Skeletal muscle satellite cell (primary cell): Measurements from ENCODE around the gene LOXHD1.

ENCODE experiments used
- H3K27me3 ChIP-seq: 2 replicates; pipeline ENCODE4 v1.7.0; 2013; ENCODE audit warnings: low read length; ENCODE audit not compliant: control insufficient read depth, insufficient read depth
- H3K36me3 ChIP-seq: 2 replicates; pipeline ENCODE4 v1.7.0; 2013; ENCODE audit warnings: mild to moderate bottlenecking, control low read depth, low read length; ENCODE audit not compliant: insufficient read depth
- H3K4me1 ChIP-seq: 2 replicates; pipeline ENCODE4 v1.7.0; 2013; ENCODE audit warnings: low read length; ENCODE audit not compliant: control insufficient read depth, insufficient read depth
- H3K4me2 ChIP-seq: 2 replicates; pipeline ENCODE4 v1.7.0; 2013; ENCODE audit warnings: mild to moderate bottlenecking, low read length
- H3K4me3 ChIP-seq: 2 replicates; pipeline ENCODE4 v1.7.0; 2013; ENCODE audit warnings: low read length
- H3K9ac ChIP-seq: 2 replicates; pipeline ENCODE4 v1.7.0; 2013; ENCODE audit warnings: mild to moderate bottlenecking, low read depth, low read length, moderate library complexity
- H3K9me3 ChIP-seq: replicated peaks from 2 replicates; pipeline ENCODE4 v1.7.0; 2013; ENCODE audit warnings: mild to moderate bottlenecking, control low read depth, low read length

LOXHD1 gene

GRCh38 chr18:46622451-46622850, 34.6 kb downstream of the LOXHD1 start:
- no peaks in the 10 kb centered on the region for H3K4me1 ChIP-seq
- H3K9me3 ChIP-seq: no peaks in the 10 kb centered on the region
- H3K9ac ChIP-seq: no peak overlapping the region
- no peak overlapping the region for H3K4me2 ChIP-seq
- peaks cover 17% of the 10 kb centered on the region for H3K27me3 ChIP-seq
- H3K4me3 ChIP-seq: no peak overlapping the region
- no peaks in the 10 kb centered on the region for H3K36me3 ChIP-seq

GRCh38 chr18:46621871-46622270, 35.1 kb downstream of the LOXHD1 start:
- Histone ChIP-seq H3K4me1 (no peaks in the 10 kb centered on the region), H3K36me3 (no peaks in the 10 kb centered on the region), H3K4me3 (no peak overlapping the region), H3K27me3 (peaks cover 17% of the 10 kb centered on the region), H3K4me2 (no peak overlapping the region), H3K9me3 (no peaks in the 10 kb centered on the region), H3K9ac (no peak overlapping the region)

GRCh38 chr18:46621111-46621766, 35.8 kb downstream of the LOXHD1 start:
- Histone ChIP-seq H3K4me1 (no peaks in the 10 kb centered on the region), H3K4me2 (no peak overlapping the region), H3K27me3 (peaks cover 23% of the 10 kb centered on the region), H3K9me3 (no peaks in the 10 kb centered on the region), H3K36me3 (no peaks in the 10 kb centered on the region), H3K4me3 (no peak overlapping the region), H3K9ac (no peak overlapping the region)

- Histone ChIP-seq H3K9ac (no peak overlapping the region), H3K4me1 (no peaks in the 10 kb centered on the region), H3K9me3 (no peaks in the 10 kb centered on the region), H3K4me2 (no peak overlapping the region), H3K4me3 (no peak overlapping the region), H3K27me3 (peaks cover 19% of the 10 kb centered on the region), H3K36me3 (no peaks in the 10 kb centered on the region)
Observed at GRCh38 chr18:46619559-46619958, 37.5 kb downstream of the LOXHD1 start.

GRCh38 chr18:46615720-46616119, 41.3 kb downstream of the LOXHD1 start:
- H3K4me2 ChIP-seq: no peak overlapping the region
- no peaks in the 10 kb centered on the region for H3K9me3 ChIP-seq
- peaks cover 23% of the 10 kb centered on the region for H3K27me3 ChIP-seq
- no peak overlapping the region for H3K4me3 ChIP-seq
- H3K4me1 ChIP-seq: no peaks in the 10 kb centered on the region
- no peak overlapping the region for H3K9ac ChIP-seq
- no peaks in the 10 kb centered on the region for H3K36me3 ChIP-seq

GRCh38 chr18:46609048-46609447, 48.0 kb downstream of the LOXHD1 start:
- Histone ChIP-seq H3K4me1 (no peaks in the 10 kb centered on the region), H3K36me3 (no peaks in the 10 kb centered on the region), H3K4me2 (no peak overlapping the region), H3K9ac (no peak overlapping the region), H3K4me3 (no peak overlapping the region), H3K9me3 (no peaks in the 10 kb centered on the region), H3K27me3 (peaks cover 33% of the 10 kb centered on the region)

GRCh38 chr18:46607926-46608325, 49.1 kb downstream of the LOXHD1 start:
- no peak overlapping the region for H3K9ac ChIP-seq
- H3K36me3 ChIP-seq: no peaks in the 10 kb centered on the region
- no peaks in the 10 kb centered on the region for H3K4me1 ChIP-seq
- no peaks in the 10 kb centered on the region for H3K9me3 ChIP-seq
- no peak overlapping the region for H3K4me2 ChIP-seq
- peaks cover 33% of the 10 kb centered on the region for H3K27me3 ChIP-seq
- H3K4me3 ChIP-seq: no peak overlapping the region

- H3K27me3 ChIP-seq: peaks cover 6% of the 10 kb centered on the region
- H3K4me1 ChIP-seq: no peaks in the 10 kb centered on the region
- no peaks in the 10 kb centered on the region for H3K36me3 ChIP-seq
- H3K4me2 ChIP-seq: no peak overlapping the region
- H3K4me3 ChIP-seq: no peak overlapping the region
- H3K9ac ChIP-seq: no peak overlapping the region
- no peaks in the 10 kb centered on the region for H3K9me3 ChIP-seq
Observed at GRCh38 chr18:46601141-46601805, 55.7 kb downstream of the LOXHD1 start.

- Histone ChIP-seq H3K9ac (no peak overlapping the region), H3K4me1 (no peaks in the 10 kb centered on the region), H3K9me3 (no peaks in the 10 kb centered on the region), H3K4me3 (no peak overlapping the region), H3K36me3 (no peaks in the 10 kb centered on the region), H3K27me3 (peaks cover 9% of the 10 kb centered on the region), H3K4me2 (no peak overlapping the region)
Observed at GRCh38 chr18:46596119-46596518, 60.9 kb downstream of the LOXHD1 start.

GRCh38 chr18:46591783-46592391, 65.1 kb downstream of the LOXHD1 start:
- no peak overlapping the region for H3K4me3 ChIP-seq
- no peak overlapping the region for H3K9ac ChIP-seq
- no peaks in the 10 kb centered on the region for H3K4me1 ChIP-seq
- H3K4me2 ChIP-seq: no peak overlapping the region
- no peaks in the 10 kb centered on the region for H3K36me3 ChIP-seq
- H3K27me3 ChIP-seq: peaks cover 12% of the 10 kb centered on the region
- H3K9me3 ChIP-seq: no peaks in the 10 kb centered on the region

- no peaks in the 10 kb centered on the region for H3K36me3 ChIP-seq
- no peak overlapping the region for H3K4me3 ChIP-seq
- H3K4me1 ChIP-seq: no peaks in the 10 kb centered on the region
- H3K27me3 ChIP-seq: peaks cover 11% of the 10 kb centered on the region
- no peaks in the 10 kb centered on the region for H3K9me3 ChIP-seq
- H3K4me2 ChIP-seq: no peak overlapping the region
- no peak overlapping the region for H3K9ac ChIP-seq
Observed at GRCh38 chr18:46590103-46590502, 66.9 kb downstream of the LOXHD1 start.
